ENCODE results near the gene NXNL1.

DNA sequence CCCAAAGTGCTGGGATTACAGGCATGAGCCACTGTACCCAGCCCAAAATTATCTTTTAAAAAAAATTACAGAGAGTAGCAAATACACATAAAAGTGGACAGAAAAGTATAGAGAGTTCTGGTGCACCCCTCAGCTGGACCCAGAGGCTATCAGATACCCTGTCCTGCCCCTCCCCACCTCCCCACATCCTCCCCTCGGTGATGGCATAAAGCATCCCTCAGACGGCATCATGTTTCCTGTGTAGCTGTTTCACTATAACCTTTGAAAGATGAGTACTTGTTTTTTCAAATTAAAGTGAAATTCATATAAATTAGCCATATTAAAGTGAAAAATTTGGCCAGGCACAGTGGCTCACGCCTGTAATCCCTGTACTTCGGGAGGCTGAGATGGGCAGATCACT is 29.7 kb upstream of the NXNL1 start:
- TF ChIP-seq JUND (IDR thresholded peaks at IDR 0.05; ENCODE audit: low read length), result no peak
- TF ChIP-seq POLR2A (IDR thresholded peaks at IDR 0.05; ENCODE audit: control extremely low read depth in 1 of 2, low read depth in 2 of 2, low read length in 2 of 2), result no peak
- no peak for TF ChIP-seq SRF (IDR thresholded peaks at IDR 0.05; ENCODE audit: low read depth, low read length)
- TF ChIP-seq, protein P1, sequence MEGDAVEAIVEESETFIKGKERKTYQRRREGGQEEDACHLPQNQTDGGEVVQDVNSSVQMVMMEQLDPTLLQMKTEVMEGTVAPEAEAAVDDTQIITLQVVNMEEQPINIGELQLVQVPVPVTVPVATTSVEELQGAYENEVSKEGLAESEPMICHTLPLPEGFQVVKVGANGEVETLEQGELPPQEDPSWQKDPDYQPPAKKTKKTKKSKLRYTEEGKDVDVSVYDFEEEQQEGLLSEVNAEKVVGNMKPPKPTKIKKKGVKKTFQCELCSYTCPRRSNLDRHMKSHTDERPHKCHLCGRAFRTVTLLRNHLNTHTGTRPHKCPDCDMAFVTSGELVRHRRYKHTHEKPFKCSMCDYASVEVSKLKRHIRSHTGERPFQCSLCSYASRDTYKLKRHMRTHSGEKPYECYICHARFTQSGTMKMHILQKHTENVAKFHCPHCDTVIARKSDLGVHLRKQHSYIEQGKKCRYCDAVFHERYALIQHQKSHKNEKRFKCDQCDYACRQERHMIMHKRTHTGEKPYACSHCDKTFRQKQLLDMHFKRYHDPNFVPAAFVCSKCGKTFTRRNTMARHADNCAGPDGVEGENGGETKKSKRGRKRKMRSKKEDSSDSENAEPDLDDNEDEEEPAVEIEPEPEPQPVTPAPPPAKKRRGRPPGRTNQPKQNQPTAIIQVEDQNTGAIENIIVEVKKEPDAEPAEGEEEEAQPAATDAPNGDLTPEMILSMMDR (IDR thresholded peaks at IDR 0.05; ENCODE audit: control extremely low read depth in 1 of 3, insufficient read depth in 1 of 3, low read depth in 1 of 3, low read length in 3 of 3), result no peak
- no peak for TF ChIP-seq SIX5 (IDR thresholded peaks at IDR 0.05; ENCODE audit: low read depth, low read length)
- no peak for TF ChIP-seq EGR1 (IDR thresholded peaks at IDR 0.05; ENCODE audit: borderline replicate concordance, low read depth, low read length)
- no peak for TF ChIP-seq CREB1 (IDR thresholded peaks at IDR 0.05)

Data from H1 (cell line).